GM12801 (cell line): ENCODE results near the gene DPM2.

Experiments
- TF ChIP-seq, protein P1 (sequence below): IDR thresholded peaks from one replicate; pipeline ENCODE4 v1.5.1; 2011; ENCODE audit warnings: control low read depth; ENCODE audit not compliant: insufficient read length; ENCODE audit errors: extremely low read depth

Gene DPM2

DNA sequence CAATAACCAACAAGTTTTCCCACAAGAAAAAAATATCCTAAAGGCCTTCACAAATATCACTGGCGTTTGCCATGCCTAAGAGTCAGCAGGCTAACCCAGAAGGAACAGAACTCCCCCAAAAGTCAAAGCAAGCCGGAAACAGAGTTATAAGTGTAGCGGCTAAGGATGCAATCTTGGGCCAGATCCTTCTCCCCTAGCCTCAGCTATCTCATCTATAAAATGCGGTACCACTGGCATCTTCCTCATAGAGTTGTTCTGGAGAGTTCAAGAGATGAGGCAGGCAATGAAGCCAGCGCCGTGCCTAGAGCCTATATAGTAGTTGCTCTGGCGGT, 632 bp downstream of the DPM2 start:
- TF ChIP-seq, protein P1, sequence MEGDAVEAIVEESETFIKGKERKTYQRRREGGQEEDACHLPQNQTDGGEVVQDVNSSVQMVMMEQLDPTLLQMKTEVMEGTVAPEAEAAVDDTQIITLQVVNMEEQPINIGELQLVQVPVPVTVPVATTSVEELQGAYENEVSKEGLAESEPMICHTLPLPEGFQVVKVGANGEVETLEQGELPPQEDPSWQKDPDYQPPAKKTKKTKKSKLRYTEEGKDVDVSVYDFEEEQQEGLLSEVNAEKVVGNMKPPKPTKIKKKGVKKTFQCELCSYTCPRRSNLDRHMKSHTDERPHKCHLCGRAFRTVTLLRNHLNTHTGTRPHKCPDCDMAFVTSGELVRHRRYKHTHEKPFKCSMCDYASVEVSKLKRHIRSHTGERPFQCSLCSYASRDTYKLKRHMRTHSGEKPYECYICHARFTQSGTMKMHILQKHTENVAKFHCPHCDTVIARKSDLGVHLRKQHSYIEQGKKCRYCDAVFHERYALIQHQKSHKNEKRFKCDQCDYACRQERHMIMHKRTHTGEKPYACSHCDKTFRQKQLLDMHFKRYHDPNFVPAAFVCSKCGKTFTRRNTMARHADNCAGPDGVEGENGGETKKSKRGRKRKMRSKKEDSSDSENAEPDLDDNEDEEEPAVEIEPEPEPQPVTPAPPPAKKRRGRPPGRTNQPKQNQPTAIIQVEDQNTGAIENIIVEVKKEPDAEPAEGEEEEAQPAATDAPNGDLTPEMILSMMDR: no peak

DNA sequence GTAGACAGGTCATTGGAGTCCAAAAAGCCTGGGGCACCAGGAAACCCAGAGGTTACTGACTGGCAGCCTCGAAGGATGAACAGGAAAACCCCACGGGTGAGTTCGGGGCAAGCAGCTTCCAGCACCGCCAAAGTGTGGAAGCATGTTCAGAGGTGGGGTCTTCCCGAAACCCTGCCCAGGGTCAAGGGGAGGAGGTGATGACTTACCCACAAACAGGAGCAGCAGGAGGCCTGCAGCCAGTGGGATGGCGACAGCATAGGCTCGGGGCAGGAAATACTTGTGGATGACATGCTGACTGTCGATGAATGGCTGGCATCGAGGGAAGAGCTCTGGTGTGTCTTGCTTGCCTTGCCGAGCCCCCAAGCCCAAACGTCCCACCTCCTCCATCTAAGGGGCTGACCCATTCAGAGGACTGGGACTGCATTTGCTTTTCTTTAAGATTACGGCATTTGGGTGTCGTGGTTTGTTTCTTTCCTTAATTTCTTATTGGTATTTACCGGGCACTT, 1.3 kb downstream of the DPM2 start:
- TF ChIP-seq, protein P1: no peak

DNA sequence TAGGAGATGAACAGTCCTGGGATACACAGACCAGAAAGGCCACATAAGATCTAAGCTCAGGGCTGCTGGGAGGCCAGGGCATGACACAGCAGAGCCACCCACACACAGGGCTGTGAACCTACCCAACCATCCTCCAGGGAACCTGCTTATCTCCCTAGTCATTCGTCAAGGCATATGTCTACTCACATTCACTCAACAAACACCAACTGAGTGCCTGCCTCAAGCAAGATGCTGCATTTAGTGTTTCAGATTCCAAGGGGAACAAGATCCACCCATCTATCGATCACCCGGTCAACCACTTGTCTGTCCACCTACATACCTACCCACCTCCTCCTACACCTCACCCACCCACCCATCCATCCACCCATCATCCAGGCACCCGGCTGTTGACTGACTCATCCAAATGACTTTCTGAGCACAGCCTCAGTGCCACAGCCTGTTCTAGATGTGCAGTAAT, 1.9 kb downstream of the DPM2 start:
- TF ChIP-seq, protein P1: no peak

DNA sequence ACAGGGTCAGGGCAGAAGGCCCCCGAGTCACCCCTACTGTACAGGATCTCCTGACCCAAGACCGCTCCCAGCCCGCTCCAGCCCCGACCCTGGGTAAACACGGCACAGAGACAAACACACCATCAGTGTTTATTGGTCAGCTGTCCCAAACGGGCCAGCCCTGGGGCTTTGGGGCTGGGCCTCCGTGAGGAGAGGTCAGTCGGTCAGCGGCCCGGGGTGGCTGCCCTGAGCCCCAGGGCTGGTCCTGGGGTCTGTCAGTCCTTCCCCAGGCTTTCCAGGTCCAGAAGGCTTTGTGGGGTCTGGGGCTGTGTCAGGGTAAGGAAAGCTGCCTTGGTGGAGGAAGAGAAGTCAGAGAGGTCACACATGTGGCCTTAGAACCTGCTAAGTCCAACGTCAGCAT, 2.7 kb downstream of the DPM2 start:
- TF ChIP-seq, protein P1: no peak

DNA sequence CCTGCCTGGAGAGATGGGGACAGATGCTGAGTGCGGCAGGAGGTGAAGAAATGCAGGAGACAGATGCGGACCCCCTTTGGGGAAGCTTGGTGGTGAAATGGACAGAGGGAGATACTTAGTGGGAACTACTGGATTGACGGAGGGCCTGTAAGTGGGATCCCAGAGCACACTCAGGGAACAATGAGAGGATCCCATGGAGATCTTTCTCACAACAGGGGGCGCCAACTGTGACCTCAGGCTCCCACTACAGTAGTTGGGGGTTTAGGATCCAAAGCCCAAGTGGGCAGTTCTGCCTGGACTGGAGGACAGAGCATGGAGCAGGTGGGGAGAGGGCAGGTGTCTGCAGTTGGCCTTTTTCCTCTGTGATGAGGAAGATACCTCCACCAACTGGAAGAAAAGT, 3.4 kb downstream of the DPM2 start:
- TF ChIP-seq, protein P1: no peak

DNA sequence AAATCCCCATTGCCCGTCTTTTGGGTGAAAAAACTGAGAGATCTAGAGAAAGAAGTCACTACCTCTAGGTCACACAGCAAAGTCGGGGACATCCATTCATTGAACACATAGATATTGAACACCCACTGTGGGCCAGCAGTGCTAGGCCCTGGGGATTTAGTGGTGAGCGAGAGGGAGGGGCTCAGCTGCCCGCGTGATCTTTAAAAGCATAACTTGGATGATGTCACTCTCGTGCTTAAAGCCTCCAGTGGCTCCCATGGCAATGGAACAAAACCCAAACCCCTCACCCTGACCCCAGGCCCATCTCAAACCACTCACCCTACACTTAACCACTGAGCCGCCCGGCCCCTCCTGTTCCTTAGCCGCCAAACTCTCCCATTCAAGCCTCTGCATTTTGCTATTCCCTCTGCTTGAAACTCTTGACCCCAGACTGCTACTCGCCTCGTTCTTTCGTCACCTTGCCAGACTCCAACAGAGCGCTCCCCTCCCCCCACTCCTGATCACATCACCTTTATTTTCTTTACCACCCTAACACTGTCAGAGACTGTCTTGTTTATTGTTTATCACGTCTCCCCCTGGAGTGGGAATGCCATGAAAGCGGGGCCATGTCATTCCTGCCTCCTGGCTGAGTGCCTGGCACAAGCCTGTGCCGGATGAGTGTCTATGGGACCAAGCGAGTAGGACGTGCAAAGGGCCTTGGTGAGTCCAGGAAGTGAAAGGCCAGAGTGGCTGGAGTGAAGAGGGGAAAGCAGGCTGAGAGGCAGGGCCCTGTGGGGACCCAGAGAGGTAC, 6.4 kb downstream of the DPM2 start:
- TF ChIP-seq, protein P1: no peak

DNA sequence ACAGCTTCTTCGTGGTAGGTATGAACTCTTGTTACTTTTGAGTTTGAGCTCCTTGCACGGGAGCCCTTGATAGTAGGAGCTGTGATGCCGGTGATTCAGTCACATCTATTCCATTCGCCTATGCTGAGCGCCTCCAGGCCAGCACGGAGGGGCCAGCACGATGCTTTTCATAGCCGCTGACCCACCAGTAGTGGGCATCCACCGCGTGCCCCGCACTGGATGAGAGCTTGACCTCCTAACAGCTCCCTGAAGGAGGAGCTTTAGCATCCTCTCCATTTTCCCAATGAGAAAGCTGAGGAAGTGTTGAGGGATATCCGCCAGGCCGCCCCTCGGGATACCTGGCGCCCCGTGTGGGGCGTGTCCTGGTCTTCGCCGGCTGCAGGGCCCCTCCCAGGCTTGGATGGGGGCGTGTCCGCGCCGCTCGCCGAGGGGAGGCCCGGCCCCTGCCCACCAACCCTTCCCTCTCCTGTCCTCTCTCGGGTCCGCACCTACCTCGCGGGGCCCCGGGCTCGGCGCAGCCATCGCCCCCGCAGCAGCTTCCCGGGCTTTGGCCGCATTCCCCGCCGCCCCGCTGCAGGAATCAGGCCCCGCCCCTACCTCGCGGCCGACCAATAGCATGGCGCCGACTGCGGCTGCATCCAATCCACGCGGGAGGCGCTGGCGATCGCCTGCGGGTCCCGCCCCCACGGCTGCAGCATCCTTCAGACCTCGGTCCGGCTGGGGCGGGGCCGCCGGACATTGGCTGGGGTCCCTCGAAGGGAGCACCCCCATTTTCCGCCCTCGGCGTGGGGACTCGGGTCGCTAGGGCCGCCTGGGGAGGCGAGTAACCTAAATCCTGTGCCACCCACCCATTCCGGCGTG, 7.2 kb downstream of the DPM2 start, which contains the start of gene PIP5KL1:
PIP5KL1 (minus strand) TSS at position 547 of the 861 bp plus-strand sequence; CDS start at position 522, 25 bp downstream.
- TF ChIP-seq, protein P1: no peak
